Measurements from ENCODE around the gene CDC42BPB.
A peak's percentile ranks its signal among the peaks of the same experiment; 100 is the strongest.

The CDC42BPB gene

DNA sequence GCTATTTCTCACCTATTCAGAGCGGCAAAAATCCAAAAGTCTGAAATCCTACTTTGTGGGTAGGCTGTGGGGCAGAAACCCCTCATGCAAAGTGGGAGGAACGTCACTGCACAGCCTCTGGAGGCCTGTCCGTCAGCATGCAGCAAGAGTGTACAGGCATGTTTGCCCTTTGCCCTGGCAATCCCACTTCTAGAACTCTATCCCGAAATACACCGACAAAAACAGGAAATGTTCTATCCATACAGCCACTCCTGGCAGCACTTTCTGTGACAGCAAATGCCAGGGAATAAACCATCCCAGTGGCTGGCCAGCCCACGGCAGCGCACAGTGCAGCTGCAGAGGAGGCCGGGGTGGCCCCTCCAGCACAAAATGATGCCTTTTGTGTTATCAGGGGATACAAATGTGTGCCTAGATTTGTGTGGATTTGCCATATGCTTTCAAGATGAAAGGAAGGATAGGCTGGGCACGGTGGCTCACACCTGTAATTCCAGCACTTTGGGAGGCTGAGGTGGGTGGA lies 95.2 kb downstream of the CDC42BPB start:
- DNase-seq = no peak

DNA sequence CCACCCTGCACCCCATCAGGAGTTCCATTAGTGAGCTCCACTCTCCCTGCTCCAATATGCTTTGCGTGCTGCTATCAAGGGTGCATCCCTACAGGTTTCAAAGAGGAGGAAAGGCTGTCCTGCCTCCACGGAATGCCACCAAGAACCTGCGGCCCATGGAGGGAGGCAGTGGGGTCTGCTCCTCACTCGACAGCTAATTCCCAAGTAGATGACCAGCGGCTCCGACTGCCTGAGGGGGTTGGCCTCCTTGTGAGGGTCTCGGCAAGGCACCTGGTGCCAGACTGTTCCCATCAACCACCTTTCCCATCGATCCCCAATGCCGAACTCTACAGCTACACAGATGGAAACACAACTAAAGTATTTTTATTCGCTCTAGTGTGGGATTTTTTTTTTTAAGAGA lies 98.9 kb downstream of the CDC42BPB start:
- no peak for DNase-seq

DNA sequence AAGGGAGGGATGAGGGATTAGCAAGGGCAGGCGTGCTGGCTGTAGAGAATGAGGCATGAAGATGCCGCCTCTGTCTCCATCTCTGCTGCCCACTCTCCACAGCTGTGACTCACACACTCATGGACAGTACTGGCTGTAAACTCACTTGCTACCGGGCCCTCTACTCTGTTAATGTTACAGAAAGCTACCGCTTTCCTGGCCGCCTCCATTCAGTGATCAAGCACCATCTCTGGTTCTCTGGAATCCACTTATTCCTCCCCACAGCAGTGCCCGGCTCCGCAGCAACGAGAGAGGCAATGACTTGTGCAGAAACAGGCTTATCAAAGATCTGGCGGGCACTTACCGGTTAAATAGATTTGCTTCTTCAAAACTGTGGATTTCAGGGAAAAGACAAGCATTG lies 100.1 kb downstream of the CDC42BPB start:
- no peak for DNase-seq

DNA sequence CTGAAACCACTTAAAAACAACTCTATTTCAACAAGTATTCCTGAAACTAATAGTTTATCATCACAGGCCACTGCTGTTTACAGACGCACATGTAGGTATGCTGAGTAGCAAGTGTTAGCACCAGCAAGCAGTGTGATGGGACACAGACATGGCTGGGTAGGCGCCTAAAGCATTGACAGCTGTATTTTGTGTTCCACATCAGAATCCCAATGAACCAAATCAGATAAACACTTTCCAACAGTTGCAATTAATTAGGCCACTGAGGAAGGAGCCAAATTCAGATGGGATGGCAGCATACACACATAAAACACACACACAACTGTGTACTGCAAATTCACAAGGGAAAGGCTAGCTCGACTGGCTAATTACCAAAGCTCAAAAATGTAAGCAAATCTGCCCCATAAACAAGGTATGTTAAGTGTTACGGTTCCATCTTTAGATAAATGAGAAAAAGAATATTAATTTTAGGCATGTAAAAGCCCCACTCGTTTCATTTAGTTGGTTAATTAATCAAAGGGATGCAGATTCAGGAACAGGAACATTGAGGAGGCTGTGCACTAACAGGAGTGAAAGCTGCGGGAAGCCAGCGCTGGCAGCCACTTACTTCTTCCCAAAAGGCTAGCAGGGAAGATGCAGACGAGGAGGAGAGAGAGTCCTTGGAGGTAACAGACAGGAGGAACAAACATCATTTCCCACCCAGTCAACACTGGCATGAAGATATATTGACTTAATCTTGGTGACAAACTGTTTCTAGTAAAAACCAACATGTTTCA lies 101.5 kb downstream of the CDC42BPB start:
- DNase-seq = no peak

DNA sequence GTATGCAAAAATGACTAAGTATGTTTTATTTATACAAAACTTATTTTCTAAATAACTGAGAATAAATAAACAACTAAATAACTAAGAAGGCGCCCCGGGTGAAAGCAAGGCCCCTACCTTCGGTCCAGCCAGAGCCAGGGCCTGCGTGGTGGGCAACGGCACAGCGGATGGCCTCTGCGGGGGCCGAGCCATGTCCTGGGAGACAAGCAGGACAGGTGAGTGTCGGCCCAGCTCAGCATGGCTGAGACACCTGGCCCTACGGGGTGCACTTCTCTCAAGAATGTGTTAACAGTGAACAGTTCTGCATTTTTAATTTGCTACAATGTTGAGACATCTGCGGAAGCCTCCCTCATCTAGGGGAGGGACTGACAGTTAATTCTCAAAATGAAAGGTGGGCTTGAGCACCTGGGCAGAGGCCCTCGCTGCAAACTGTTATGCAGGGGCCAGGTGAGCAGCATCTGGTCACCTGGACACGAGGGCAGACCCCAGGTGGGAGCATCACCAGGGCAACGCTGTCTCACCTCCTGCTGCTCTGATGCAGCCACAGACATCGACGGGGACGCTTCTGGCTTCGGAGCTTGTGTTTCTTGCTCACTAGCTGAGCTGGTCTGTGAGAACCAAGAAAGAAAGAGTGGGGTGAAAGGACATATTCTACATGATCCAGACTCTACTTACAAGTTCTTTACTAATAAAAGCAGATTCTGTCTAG lies 103.1 kb downstream of the CDC42BPB start:
- no peak for DNase-seq

DNA sequence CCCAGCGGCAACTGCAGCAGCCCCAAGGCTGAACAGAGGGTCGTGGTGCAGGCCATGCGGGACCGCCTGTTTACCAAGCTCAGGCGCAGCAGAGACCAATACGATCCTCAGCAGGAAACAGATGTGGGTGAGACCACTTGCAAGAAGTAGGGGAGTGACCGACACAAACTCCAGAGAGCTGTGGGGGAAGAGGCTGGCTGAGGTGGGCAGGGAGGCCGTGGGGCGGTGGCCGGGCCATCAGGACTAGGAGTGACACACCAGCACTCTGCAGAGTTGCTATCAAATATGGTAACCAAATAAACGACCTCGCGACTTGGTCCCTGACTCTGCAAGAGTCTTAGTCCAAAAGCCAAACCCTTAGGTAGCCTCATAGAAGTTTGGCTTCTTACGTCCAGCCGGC lies 104.2 kb downstream of the CDC42BPB start:
- no peak for DNase-seq

DNA sequence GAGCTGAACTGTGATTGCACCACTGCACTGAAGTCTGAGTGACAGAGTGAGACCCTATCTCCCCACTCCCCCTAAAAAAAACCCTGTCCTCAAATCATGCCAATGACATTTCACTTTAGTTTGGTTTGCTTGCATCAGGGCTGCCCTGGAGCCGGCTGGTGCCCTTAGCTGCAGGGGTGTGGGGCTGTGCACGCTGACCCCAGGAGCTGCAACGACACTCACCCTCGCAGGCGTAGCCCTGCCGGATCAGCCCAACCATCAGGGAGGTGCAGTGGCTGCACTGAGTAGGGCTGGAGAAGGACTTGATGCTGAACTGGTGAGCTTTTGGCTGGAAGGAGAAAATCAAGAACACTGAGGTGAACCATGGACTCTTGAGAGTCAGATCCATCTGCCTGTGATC lies 105.1 kb downstream of the CDC42BPB start:
- no peak for DNase-seq

DNA sequence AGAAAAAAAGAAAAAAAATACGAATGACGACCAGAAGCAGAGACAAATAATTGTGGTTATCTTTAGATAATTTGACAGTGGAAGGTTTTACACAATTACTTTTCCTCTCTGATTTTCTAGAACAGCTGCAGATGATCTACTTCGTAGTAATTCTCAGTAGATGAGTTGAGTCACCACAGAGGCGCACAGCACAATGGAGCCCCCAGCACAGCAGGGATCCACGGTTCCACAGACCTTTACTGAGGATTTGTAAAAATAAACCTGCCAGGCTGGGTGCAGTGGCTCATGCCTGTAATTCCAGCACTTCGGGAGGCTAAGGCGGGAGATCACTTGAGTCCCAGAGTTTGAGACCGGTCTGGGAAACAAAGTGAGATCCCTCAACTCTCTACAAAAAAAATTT lies 105.5 kb downstream of the CDC42BPB start:
- no peak for DNase-seq

DNA sequence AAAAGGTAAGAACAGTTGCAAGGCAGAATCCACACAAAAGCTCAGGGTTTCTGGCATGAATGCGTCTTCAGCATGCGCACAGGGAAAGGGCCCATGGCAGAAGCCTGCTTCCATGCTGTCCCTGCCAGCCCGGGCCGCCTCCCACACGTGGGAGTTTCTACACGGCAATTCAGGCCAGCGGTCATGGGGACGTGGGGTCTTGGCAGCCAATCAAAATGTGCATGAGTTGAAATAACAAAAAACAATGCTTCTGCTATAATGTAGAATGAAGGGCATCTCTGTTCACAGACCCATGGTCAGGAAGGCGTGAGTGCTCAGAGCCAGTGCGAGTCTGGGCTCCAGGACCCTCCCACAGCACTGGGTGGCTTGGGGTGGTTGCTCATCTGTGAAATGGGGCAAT lies 106.3 kb downstream of the CDC42BPB start:
- no peak for DNase-seq

DNA sequence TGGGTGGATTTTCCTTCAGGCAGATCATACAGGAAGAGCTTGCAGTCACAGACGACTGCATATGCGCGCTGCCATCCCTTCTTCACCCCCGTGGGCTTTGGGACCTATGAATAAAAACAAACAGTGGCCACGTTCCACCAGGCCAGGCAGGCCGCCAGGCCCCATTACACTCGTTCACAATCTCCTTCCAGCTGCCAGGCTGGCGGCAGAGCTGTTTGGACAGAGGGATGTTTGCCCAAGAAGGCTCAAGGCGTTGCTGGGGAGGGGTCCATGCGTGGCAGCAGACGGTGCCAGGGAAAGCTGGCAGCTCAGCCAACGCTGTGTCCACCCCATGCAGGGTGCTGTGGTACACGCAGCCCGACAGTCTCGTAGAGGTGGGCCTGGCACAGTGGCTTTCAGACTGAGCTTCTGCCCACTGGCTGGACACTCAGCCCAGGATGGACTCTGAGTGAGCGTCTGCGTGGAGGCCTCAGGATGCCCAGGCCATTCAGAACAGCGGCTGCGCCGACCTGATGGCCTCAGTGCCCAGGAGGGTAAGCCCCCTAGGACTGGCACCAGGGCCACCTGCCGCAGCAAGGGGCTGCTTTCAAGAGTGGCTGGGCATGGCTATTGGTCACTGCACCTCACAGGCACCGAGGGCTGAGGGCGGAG lies 107.4 kb downstream of the CDC42BPB start:
- no peak for DNase-seq

DNA sequence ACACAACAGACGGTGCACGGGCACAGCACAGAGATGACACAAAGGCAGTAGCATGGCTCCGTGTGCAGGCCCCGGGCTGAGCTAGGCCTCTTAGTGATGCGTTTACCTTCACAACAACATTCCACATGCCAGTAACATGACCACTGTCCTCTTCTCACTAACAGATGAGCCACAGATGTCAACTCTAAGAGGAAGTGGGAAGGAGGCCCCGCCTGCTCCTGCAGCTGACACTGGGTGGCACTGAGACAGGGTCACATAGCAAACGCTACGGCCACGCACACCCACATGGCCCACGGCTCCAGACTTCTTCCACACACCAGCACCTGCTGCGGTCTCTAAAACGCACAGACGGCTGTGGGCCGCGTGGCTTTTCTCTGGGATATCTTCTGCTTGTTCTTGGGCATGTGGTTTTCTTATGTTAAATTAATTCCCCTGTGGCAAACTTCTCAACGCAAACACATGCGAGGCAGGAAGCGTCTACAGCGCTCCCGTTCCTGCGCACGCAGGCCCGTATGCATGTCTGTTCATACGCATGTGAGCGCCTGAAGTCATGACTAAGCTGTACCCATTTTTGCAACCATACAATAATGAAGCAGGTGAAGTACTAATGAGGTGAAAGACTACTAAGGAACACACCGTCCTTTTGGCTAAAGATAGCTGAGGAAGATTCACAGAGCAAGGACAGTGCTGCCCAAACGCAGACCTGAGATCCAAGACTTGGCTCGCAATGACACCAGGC lies 108.1 kb downstream of the CDC42BPB start:
- peak; percentile 66 for DNase-seq

DNA sequence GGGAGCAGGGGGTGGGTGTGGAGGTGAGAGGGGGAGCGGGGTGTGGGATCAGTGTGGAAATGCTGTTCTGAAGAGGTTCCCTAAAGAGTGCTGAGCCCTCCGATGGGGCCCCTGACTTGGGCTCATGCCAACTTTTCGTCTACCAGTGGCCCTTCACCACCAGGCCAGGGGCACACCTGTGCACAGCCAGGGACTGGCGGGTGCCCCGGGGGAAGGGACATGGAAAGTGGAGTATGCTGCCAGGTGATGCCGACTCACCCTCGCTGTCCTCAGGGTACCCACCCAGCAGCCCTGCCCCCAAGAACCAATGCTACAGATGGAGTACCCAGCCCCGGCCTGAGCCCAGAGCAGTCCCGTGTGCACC lies 108.7 kb downstream of the CDC42BPB start:
- DNase-seq = no peak

DNA sequence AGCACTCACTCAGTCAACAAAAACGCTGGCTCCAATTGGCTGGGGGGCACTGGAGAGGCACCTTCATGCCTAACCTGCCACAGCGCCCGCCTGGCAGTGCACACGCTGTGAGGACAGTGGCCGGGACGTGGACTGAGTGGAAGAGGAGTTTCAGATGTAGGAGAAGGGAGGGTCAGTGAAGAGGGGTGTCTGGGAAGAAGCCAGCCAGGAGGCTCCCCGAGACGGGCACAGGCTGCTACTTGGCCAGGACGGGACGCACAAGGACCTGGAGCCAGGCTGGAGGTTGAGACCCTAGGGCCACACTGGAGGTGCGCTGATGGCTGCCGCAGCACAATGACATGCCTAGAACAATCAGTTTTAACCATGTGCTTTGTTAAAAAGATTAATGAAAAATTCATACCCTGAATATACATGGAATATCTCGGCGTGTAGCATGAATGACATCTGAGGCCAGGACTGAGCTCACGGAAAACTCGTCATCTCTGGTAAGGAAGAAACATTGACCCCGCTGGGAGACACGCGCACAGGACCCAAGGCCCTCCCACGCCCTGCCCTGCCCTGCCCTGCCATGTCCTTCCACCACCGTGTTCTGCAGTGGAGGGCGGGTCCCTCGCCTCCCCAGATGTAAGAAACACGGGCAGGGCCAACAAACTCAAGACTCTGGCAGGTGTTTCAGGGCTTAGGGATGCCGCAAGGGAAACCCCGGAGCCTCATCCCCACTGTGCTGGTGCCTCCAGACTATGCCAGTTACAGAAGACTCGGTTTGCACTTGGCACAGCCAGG lies 109.8 kb downstream of the CDC42BPB start:
- DNase-seq = no peak

DNA sequence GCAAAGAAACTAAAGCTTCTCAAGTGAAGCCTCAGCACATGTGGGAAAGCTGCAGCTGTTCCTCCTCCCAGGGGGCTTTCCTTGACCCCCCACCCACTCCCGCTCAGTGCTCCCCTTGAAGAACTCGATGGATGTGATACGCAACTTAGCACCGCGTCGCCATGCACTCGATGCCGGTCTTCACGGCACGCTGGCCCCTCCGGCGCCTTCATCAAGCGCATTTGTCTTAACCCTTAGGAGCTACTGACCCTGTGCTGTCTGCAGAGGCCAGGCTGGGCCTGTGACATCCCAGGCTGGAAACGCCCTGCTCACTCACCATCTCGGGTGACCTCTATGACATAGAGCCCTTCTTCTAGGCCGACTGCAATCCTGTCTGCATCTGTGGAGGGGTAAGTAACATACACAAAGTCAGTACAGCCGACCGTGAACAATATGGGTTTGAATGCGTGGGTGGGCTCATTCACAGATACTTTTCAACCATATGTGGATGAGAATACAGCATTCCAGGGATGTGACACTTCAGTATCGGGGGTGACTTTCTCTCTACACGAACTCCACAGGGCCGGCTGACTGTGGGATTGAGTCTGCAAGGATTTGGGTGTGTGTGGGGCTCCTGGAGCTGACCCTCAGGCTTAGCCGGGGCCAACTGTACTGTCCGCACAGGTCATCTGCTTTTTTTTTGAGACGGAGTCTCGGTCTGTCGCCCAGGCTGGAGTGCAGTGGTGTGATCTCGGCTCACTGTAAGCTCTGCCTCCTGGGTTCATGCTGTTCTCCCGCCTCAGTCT lies 111.8 kb downstream of the CDC42BPB start:
- DNase-seq = peak; percentile 40

DNA sequence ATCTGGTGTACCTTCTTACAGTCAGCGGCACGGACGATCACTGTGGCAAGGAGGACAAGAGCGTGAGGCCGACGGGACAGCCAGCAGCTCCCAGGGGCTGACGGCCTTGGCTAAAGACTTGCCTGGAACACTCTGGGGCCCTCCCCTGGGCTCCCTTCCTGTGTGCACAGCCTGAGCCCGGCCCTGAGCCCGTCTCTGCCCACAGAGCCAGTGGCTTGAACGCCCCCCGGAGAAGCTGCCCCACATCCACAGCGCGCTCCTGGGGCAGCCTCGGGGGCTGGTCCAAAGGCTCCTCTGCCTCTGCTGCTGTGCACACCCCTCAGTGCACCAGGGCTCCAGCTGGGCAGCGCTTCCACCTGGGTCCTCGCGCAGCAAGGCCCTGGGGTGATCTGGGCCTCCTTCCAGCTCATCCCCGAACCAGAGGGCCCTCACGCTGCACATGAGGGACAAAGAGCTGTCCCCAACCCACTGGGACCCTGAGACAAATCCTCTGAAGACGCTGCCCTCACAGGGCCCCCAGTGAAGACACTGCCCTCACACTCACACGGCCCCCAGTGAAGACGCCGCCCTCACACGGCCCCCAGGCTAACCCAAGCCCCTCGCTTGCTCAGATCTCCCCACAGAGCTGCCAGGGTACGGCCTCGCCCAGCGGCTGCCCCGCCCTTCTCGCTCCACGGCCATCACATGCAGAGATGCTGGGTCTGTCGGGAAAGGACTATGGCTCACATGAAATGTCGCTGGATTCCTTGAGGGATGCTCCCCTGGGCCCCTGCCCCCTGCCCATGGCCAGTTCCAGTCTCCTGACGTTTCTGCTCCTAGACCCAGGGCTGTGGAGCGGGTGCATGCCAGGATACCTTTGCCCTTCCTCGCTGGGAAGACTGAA lies 112.7 kb downstream of the CDC42BPB start:
- no peak for DNase-seq

DNA sequence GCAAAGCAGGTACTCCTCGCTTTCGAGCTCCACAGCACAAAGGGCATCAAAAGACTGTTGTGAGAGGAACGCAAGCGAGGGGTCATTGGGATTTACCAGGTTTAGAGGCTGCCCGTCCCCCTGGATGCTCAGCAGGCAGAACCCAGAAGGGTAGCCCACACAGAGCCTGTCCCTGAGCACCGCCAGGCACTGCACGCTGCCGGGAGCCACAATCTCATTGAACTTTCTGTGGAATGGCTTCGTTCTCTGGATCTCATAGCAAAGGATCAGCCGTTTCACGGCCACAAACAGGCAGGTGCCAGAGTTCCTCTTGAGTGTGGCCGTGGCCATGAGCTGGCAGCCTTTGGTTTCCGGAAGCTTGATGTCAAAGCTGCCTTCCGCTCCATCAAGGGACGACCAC lies 113.4 kb downstream of the CDC42BPB start:
- DNase-seq = no peak

DNA sequence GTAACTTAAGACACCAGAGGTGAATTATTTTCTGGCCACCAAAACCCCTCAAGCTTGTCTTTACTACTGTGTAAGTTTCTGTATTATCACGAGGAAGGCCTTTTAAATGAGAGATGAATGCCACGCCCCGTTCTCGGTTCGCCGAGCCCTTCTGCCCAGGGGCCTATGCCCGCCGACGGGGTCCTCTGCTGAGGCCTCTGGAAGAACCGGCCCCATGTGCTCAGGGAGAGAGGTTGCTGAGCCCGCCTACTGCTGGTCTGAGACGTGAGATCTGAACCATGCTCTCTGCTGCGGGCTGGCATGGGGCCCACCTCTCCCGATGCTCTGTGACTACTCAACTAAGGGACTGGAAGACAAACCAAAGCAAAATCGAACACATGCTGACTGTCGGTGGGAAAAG lies 113.9 kb downstream of the CDC42BPB start:
- no peak for DNase-seq

DNA sequence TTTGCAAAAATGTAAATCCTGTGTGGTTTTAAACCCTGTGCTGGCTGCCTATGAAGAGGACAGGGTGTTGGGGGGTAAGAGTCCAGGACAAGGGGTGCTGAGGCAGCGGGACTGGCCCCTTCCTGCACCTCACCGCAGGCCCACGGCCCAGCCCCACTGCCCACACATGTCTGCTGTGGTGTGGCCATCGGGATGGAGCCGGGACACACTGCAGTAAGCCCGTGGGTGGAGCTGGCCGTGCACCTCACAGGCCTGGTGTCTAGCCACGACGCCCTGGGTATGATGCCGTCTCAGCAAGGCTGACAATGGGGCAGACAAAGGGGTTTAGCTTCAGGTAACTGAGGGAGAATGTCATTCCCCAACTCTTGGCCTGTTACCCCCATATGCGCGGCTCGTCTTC lies 115.3 kb downstream of the CDC42BPB start:
- no peak for DNase-seq

DNA sequence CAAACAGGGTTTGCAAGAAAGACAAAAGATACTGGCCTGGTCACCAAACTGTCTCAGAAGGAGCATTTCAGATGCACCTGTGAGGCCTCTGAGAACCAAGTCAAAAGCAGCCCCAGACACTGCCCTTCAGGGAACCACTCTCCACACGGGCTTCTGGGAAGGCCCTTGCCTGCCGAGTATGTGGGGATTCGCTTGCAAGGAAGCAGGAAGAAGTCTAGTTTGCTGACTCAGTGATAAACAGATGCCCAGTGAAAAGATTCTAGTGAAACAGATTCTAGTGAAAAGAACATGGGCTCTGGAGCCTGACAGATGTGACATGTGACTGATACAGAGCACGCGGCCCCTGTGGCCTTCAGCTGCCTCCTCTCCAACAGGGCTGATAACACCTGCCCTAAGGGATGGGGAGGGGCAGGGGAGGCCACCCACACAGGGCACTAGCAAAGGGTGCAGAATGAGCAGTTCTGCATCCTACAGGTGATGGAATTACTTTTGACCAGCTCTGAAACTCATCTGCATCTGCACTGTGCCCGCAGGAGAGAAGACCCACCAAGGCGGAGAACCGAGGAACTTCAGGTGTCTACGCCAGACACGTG lies 115.8 kb downstream of the CDC42BPB start:
- no peak for DNase-seq

DNA sequence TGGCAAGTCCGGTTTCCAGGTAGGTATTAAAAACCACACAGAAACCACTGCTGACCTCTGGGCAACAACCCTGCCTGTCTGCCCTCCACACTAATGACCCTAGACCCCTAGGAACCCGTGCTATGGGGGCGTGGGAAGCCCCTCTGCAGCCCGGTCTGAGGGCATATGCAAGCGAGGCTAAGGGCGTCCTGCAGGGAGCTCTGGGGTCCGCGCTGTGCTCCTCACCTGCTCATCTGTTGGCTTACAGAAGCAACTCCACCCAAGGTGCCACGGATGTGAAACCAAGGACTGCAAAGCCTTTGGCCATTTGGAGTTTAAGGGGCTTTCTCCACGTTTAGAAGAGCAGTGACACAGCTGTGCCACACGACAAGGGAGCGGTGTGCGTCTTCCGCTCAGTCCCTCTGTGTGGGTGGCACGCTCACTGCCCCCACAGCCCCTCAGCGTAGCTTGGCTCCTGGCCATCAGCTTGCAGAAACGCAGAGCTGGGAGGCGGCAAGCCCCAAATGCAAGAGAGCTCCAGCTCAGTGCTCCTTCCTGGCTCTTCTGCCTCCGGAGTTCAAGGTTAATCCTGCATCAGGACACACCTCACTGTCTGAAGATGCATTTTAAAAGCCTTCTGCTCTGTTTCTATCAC lies 116.5 kb downstream of the CDC42BPB start:
- DNase-seq = no peak
